Right renal cortex interstitium (tissue), 3 donors: ENCODE data around the gene ZNRF1. TPM values are rescaled to one million over a fixed set of nuclear protein-coding genes. Genes with fewer than 3 reads are reported as not detected.

Source experiments
- DNase-seq, 3 donors: peaks; one replicate each; pipeline ENCODE4 v3.0.0-alpha.2; 2013; ENCODE audit warnings: low read depth in 3 of 3, low spot score in 2 of 3
- polyA plus RNA-seq, 3 donors: library from polyadenylated mRNA; unstranded; fragments of 120-200 nt; gene quantifications; one replicate each; pipeline ENCODE4 v1.2.1, GENCODE V29; 2013; ENCODE audit not compliant: insufficient read length in 3 of 3

Gene ZNRF1
- polyA plus RNA-seq, 3 donors, result 28.7 to 29.0 (median 28.7) TPM

DNA sequence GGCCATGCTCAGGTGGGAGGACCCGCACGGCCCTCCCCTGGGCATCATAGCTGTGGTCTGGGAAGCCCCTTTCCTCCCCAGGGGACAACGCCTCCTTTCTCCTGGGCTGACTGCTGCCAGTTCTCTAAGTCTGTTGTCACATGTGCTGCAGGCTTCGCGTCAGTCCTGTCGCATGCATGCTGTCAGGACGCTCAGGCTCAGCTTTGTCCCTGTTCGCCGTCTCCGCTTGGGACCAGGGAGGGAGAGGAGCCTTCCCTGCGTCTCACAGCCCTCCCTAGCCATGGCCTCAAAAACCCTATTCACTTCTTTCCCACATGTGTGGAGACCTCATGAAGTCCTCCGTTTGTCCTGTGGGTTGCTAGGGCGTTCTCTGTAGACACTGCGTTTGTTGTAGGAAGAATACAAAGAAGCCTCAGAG, 96.4 kb downstream of the ZNRF1 start:
- no peak for DNase-seq

DNA sequence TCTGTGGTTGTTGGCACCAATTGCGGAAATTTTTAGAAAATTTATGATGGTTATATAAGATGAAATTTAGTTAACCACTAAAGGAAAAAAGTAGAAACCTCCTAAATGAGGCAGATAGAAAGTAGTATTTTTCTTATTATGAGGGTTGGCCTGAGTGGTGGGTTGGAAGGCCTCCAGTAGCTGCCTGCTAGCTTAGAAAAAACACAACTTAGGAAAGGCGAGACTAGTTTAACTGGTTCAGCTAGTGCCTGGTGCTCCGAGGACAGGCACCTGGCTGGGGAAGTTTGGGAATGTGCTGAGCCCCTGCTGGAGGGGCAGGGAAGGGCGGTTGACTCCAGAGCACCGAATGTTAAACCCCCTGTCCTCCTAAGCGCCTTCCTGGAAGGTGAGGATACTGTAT, 97.8 kb downstream of the ZNRF1 start:
- no peak for DNase-seq

DNA sequence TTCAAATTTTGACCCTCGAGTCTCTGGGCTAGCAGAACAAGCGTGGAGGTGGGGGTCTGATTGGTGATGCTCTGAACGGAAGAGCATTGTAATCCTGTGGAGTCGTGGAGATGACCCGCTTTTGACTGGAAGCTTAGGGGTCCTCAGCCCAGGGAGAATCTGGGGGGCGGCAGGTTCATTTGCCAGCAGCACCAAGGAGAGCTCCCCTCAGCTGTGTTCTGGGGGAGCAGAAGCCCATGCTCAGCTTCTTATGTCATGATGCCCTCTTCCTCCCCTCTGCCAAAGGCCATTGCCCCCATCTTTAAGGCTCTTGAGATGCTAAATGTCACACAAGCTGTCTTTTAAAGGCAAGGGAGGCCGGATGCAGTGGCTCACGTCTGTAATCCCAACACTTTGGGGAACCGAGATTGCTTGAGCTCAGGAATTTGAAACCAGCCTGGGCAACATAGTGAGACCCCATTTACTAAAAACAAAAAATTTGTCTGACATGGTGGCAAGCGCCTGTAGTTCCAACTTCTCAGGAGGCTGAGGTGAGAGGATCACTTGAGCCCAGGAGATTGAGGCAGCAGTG, 98.5 kb downstream of the ZNRF1 start:
- DNase-seq, result no peak

DNA sequence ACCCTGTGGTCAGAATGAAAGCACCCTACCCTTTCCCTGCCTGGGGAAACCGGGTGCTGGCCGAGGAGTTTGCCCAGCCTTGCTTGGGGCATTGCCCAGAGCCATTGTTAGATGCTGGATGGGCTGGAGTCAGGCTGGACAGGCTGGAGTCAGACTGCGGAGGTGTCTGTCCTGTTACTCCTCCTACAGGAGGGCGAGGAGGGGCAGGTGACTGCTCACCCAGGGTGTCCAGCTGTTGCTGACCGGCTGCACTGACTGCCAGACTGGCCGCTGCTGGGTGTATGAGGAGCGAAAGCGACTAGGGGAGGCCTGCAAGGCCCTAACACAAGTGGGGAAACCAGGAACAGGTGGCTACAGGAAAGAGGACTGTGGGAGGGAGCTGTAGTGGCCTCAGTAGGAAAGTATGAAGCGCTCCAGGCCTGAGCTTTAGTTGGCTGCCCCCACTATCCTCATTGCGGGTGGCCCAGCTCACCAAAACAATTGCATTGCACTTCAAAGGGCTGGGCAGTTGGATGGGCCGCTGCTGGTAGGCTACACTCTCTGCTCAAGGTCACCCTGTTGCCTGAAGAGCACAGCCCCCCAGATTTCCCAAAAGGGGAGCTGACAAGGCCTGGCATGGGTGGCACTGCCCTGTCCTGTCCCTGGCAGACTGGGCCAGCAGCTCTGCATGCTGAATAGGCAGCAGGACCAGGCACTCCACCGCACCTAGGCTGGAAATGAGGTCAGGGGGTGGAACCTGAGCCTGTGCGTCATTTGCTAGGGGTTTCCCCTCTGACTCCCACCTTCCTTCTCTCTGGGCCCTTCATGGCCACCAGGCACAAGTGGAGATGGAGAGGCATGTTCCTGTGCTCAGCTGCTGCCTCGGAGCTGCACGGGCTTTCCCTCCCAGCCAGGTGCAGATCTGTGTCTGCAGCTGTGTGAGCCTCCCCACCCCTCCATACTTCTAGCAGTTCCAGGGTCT, 99.4 kb downstream of the ZNRF1 start:
- DNase-seq, result no peak

DNA sequence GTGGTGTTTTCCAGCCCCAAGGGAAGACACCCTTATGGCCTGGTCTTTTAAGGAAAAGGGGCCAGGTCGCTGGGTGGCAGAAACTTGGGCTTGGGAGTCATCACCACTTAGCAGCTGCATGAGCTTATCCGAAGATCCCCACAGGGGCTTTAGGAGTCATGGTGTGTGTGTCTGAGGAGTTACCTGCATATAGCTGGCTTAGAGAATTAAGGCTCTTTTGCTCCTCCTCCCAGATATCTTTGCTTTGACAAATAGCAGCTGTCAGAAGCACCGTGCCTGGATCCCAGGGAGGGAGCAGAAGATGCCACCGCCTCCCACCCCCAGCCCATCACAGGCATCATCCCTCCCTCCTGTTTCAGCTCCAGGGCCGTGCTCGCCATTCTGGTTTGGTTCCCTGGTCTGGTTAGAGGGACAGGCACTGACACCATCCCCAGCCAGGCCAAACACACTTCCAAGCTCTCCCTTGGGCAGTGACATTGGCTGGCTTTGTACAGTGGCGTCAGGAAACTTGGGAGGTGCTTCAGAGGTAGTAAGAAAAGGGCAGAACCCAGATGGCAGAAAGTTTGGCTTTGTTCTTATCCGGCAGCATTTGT, 100.3 kb downstream of the ZNRF1 start:
- no peak for DNase-seq

DNA sequence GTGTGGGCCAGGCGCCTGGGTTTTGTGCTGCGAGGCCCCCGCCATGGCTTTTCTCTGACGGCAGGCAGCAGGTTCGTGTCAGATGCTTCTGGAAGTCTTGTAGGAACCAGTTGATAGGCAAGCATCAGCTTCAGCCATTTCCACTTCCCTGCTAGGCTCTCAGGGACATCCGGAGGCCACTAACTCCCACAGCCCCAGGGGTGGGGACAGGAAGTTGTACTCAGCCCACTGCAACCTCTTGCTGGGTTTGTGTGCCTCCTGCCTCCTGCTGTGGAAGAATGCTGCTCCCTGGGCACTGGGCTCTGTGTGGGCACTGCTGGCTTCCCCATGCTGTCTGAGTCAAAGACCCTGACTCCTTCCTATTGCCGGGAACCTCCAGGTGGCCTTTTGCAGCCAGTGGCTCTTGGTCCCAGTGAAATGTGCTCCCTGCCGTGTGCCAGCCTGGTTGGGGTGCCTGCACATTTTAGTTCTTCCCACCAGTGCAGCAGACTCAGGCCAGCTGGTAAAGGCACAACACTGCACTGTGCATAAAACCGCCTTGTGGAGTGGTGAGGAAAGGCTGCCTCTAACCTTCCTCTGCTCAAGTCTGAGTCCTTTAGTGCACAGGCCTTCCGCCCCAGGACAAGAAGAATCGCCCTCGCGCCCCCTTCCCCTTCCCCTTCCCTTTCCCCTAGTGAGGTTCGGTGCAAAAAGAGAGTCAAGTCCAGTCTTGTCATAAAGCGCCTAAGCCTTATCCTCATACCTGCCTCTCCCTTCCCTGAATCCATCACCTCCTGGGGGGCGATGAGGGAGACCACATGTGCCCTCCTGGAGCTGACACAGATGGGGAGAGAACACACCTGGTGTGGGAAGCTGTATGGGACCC, 101.1 kb downstream of the ZNRF1 start:
- no peak for DNase-seq

DNA sequence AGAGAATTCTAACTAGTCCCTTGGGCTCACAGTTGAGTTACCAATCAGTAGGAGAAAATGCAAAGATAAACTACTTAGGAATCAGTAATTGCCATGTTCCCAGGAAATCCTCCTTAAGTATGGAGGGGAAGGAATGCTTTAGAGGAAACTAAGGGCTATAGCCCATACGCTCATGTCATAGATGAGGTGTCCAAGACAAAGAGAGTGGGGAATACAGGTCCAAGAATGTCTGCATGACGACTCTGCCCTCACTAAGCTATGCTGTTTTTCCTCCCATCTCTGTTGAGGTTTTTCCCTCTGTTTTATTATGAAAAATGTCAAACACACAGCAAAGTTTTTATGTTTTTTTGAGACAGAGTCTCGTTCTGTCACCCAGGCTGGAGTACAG, 101.8 kb downstream of the ZNRF1 start:
- no peak for DNase-seq

DNA sequence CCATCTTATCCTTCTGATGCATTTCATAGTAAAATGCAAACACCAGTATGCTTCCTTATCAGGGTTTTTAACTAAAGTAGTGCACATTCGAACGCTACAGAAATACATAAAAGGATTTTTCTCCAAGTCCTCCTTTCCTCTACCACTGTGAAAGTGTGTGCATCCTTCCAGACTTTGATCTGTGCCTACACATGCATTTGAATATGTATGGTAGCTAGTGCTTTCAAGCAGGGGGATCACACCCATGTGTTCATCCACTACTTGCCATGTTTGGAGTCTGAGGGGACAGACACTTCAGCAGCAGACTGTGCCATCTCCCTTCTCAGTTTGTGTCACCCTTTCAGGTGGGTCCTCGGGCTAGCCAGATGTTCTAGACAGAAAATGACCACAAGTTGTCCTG, 102.8 kb downstream of the ZNRF1 start:
- no peak for DNase-seq

DNA sequence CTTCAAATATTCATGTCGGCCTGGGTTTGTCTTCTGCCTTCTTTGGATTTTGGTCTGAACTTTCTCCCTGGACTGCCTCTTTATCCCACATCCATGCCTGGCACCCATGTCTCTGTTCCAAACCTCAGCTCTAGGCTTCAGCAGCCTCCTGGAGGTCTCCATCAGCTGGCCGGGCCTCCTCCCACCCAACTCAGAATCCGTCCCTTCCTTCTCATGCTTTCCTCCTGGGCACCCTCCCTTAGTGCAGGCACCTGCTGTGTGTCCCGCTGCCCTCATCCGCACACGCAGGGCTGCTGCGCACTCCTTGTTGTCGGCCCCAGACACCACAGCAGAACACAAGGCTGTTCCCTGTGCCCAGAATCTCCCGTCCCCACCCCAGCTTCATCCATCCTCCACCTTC, 103.8 kb downstream of the ZNRF1 start:
- DNase-seq, result no peak

DNA sequence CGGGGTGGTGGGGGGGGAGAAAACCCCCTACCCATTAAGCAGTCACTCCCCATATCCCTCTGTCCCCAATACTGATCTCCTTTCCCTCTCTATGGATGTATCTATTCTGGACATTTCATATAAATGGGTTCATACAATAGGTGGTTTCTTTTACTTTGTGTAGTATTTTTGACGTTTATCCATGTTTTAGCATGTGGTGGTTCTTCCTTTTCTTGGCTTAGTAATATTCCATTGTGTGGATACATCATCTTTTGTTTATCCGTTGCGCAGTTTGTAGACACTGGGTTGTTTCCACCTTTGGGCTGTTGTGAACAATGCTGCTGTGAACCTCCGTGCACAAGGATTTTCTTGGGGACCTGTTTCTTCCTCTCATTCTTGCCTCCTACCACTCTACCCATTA, 105.2 kb downstream of the ZNRF1 start:
- no peak for DNase-seq

DNA sequence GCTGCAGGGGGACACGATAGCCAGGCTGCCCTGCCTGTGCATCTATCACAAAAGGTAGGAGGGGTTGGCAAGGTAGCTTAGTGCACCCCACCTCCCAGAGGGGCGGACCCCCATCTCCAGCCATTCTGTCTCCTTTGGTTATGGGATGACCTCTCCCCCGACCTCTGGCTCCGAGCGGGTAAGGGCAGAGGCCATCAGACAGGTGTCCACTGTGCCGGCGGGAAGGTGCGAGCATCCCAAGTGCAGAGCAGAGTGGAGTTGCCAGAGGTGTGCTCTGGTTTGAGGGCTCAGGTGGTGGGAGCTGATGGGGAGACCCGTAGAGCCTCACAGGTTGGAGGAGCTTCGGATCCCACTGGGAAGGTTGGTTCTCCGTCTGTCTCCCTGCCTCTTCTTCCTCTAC, 106.0 kb downstream of the ZNRF1 start:
- DNase-seq, result no peak

DNA sequence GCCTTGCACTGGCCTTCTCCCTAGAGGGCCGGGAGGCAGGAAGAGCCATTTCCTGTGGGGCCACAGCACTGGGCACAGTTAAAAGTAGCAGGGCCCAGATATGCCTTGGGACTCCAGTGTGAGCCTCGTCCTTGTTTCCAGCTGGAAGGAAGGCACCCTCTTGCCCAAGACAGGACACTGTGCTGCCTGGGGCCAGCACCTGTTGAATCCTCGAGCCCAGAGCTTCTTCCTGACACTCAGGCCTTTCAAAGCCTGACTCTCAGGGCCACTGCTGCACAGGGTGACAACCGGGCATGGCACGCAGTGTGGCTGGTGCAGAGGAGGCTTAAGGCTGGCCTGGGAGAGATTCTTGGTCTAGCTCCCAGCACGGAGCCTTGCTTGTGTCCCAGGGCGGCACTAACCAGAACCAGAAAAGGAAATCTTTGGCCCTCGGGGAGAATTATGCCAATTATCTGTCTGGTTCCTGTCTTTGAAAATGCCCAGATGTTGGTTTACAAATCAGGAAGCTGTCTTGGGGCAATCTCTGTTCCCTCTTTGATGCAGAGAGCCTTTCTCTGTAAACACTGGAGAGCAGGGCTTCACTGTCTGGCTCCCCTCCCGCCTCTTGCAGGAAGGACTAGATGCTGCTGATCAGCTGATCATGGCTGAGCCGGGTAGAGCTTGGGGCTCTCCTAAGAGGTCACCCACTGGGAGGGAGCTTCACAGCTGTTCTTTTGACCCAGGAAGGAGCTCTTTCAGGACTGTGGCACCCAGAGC, 106.7 kb downstream of the ZNRF1 start:
- DNase-seq, result no peak

DNA sequence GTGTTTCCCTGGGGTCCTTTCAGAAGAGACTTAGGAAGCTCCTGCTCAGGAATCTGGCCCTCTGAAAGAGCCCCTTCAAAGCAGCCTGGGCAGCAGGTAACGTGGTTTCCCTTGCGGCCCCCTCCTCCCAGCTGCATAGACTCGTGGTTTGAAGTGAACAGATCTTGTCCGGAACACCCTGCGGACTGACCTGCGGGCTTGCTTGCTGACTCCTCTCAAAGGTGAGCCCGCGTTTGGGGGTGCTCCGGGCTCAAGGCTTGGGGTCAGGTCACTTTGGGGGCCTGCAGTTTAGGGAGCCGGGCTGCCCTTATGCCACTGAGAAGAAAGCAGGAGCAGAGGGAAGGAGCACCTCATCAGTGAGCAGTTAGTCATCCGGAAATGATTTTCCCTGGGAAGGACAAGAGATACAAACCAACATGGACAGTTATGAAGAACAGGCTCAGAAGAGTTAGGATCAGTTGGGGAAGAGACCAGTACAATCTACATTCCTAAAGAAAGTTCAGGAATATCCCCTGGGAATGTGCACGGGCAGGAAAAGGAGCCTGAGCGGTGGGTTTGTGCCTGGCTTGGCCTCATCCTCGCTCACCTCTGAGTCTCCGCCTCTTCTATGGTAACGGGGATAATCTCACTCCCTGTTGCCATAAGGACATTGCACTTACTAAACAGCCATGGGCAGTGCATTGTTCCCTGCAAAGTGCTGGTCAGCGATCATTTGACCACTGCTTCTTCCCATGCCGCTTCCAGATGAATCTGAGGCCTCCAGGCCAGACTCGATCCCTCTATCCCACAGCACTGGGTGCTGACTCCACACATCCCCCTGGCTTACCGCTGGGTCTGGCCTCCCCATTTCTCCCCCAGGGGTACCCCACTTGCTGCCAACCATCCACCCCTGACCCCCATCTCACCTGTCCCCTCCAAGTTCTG, 107.8 kb downstream of the ZNRF1 start:
- no peak for DNase-seq

DNA sequence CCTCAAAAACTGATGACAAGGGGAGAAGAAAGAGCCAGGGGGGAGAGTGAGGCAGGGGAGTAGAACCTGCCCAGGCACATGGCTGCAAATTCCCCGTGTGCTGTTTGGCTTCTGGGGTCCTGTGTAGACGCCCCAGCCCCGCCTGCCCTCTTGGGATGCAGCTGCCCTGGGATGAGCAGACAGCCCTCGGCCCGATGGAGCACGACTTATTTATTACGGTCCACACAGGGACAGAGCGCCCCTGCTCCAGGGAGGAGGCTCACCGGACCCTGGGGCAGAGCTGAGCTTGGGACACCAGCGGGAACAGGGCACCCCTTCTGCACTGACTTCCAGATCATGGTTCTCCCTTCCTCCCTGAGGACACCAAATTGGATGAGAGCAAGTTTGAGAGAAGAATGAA, 108.7 kb downstream of the ZNRF1 start:
- no peak for DNase-seq

DNA sequence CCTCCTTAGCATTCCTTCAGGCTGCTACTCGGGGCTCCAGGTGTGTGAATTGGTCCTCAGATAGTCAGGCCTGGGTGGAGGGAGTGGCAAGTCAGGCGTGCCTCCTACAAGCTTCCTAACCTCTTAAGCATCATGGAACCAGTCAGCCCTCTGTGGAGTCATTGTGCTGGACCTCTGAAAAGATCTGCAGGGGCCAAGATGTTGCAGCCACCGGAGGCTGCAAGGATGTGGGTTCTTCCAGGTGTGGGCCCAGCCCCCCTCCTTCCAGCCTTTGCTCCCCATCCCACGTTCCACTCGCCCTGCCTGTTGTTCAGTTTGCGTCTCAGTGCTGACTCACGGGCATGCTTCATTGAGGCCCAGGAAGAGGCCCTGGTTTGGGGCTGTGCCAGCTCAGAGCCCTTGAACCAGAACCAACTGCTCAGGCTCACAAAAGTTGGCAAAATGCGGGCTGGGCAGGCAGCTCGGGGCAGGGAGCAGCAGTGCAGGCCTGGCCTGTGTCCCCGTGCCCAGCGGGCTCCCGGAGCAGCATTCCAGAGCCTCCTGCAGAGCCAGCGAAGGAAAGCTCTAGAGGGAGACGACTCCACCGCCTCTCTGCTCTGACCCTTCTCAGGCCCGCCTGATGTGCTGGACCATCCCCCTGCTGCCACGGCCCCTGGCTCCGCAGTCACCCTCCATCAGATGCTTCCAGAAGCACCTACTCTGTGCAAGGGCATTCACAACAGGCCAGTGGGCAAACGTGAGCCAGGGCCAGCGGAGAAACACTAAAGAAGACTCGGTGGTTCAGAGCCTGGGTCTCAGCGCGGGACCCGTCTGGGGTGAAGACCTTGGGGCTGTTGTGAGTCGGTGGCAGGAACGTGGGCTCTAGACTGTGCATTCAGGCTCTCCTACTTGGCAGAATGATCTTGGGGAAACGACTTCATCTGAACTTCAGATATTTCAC, 110.2 kb downstream of the ZNRF1 start:
- peak in 2 of 3 donors; percentile 57 to 68 for DNase-seq

DNA sequence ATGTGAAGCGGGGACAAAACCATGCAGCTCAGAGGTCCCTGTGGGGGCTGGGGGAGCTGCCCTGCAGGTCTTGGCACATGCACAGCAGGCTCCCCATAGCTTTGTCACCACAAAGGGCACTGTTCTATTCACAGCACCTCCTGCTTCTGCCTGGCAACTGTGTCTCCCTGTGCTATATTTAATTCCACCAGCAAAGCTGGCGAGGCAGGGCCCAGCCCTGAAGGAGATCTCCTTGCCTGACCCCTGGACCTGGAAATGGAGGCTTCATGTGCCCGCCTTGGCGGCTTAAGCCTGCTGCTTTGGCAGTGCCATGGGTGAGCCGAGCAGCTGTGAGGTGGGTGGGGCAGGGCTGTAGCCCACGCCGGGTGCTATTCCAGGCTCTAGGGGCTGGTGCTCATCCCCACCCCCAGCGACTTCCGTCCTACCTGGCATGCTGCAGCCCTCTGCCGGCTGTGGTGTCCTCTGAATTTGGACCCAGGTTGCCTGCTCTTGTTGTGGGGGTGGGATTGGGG, 111.0 kb downstream of the ZNRF1 start:
- DNase-seq, result no peak

DNA sequence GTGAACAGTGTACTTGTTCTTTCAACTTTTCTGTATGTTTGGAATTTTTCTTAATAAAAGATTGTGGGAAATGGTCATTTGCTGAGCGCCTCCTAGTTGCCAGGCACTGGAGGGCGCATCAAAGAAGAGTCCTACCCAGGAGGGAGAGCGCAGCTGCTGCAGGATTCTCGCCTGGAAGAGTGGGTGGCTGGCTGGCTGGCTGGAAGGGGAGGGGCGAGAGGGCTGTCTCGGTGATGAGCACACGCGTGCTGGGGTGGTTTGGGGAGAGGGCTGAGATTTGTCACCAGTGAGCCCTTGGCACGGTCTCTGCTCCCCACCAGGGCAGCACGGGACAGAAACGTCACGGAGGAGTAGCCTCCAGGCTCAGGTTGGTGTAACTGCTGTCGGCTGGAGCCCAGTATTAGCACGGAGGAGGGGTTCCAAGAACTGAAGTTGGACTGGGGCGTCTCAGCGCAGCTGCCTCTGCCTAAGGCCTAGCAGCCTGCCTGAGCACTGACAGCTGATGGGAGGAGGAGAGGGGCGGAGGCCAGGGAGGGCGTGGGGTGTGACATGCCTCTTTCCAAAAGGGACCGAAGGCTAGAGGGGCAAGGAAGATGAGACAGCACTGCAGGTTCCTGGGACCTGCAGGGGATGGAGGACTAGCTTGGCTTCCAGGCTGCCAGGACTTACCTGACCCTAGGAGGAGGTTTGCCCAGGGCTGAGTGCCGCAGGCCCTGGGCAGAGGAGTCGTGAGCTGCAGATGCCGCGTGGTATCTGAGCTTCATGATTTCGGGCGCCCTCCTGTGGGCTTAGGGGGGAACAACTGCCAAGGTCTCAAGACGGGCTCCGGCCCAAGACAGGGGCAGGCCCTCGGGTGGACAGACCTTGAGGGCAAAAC, 112.1 kb downstream of the ZNRF1 start:
- DNase-seq, result peak; percentile 66 to 78 (median 67)
